H1 (cell line): ENCODE data around the gene CEP85L. TPM values are rescaled to one million over a fixed set of nuclear protein-coding genes. Genes with fewer than 3 reads are reported as not detected.

Source experiments
- CTCF ChIA-PET: fragments of 300-600 bp; sonication (Branson Sonifier 250); formaldehyde crosslinking; loops from one replicate; lab custom pipeline; 2021; ENCODE audit not compliant: partially characterized antibody; lab: Charles Lee
- POLR2A ChIA-PET: fragments of 300-600 bp; sonication (Branson Sonifier 250); formaldehyde crosslinking; loops from one replicate; lab custom pipeline; 2021; ENCODE audit warnings: inconsistent platforms; ENCODE audit not compliant: partially characterized antibody; lab: Charles Lee
- DNase-seq, 2 experiments: peaks; one replicate each; pipeline versions ENCODE4 v3.0.0 to v3.0.0-alpha.2; 2010 to 2022; ENCODE audit warnings: low spot score in 2 of 2, low read depth in 1 of 2, mixed read lengths in 1 of 2
- FAIRE-seq: peaks from 2 replicates; lab custom pipeline; 2011; peaks lifted over from hg19 to GRCh38; lab: Jason Lieb, UNC
- H2AFZ ChIP-seq: 2 replicates; pipeline ENCODE4 v1.8.1; 2012; ENCODE audit warnings: low read length, inconsistent platforms
- H2AK5ac ChIP-seq: 2 replicates; pipeline ENCODE4 v1.6.1; 2013; ENCODE audit warnings: low read depth, low read length
- H2BK120ac ChIP-seq: replicated peaks from 2 replicates; pipeline ENCODE3; 2013; ENCODE audit warnings: low read depth, low read length, inconsistent platforms
- H2BK12ac ChIP-seq: 2 replicates; pipeline ENCODE4 v1.6.1; 2013; ENCODE audit warnings: low read depth, low read length
- H2BK15ac ChIP-seq: 2 replicates; pipeline ENCODE4 v1.6.1; 2013; ENCODE audit warnings: low read length
- H2BK20ac ChIP-seq: 2 replicates; pipeline ENCODE4 v1.6.1; 2013; ENCODE audit warnings: low read length
- H2BK5ac ChIP-seq: 2 replicates; pipeline ENCODE4 v1.6.1; 2013; ENCODE audit warnings: low read depth, low read length
- H3K14ac ChIP-seq: 2 replicates; pipeline ENCODE4 v1.6.1; 2013; ENCODE audit warnings: inconsistent platforms; ENCODE audit not compliant: insufficient read length
- H3K18ac ChIP-seq: 2 replicates; pipeline ENCODE4 v1.6.1; 2013; ENCODE audit warnings: low read length; ENCODE audit errors: extremely low read depth
- H3K23ac ChIP-seq: 2 replicates; pipeline ENCODE4 v1.6.1; 2013; ENCODE audit warnings: inconsistent platforms; ENCODE audit not compliant: insufficient read length
- H3K23me2 ChIP-seq: 2 replicates; pipeline ENCODE4 v1.6.1; 2013; ENCODE audit warnings: low read depth, low read length
- H3K27ac ChIP-seq: 2 replicates; pipeline ENCODE4 v1.6.1; 2011; ENCODE audit warnings: low read depth, low read length, inconsistent platforms
- H3K27me3 ChIP-seq, 4 experiments: replicated peaks in 1 of 4; 1 replicate in 1 of 4; 2 replicates in 3 of 4; pipeline versions ENCODE4 v1.6.1 to v1.8.1; 2011 to 2013; ENCODE audit warnings: low read length in 3 of 4, mild to moderate bottlenecking in 3 of 4, inconsistent platforms in 2 of 4, mixed read lengths in 2 of 4, moderate library complexity in 1 of 4; ENCODE audit not compliant: control insufficient read depth in 3 of 4, insufficient read depth in 3 of 4; ENCODE audit errors: extremely low read depth in 1 of 4
- H3K36me3 ChIP-seq, 4 experiments: 2 replicates each; pipeline versions ENCODE4 v1.6.1 to v1.8.1; 2011 to 2013; ENCODE audit warnings: mild to moderate bottlenecking in 4 of 4, low read length in 3 of 4, moderate library complexity in 2 of 4, control low read depth in 1 of 4, inconsistent platforms in 1 of 4; ENCODE audit not compliant: insufficient read depth in 4 of 4, control insufficient read depth in 2 of 4
- H3K4ac ChIP-seq: replicated peaks from 2 replicates; pipeline ENCODE3; 2013; ENCODE audit warnings: low read length, low read depth, mixed read lengths, inconsistent platforms; ENCODE audit not compliant: insufficient read length
- H3K4me1 ChIP-seq, 4 experiments: replicated peaks in 1 of 4; 1 replicate in 1 of 4; 2 replicates in 3 of 4; pipeline versions ENCODE4 v1.6.1 to v1.8.1; 2011 to 2013; ENCODE audit warnings: low read length in 3 of 4, inconsistent platforms in 2 of 4, mixed read lengths in 1 of 4; ENCODE audit not compliant: insufficient read depth in 4 of 4, control insufficient read depth in 3 of 4
- H3K4me2 ChIP-seq, 2 experiments: 2 replicates each; pipeline versions ENCODE4 v1.6.1 to v1.8.1; 2011 to 2013; ENCODE audit warnings: low read depth in 2 of 2, low read length in 2 of 2, control low read depth in 1 of 2, inconsistent platforms in 1 of 2, mild to moderate bottlenecking in 1 of 2; ENCODE audit not compliant: insufficient read depth in 1 of 2
- H3K4me3 ChIP-seq, 4 experiments: fragments of 200-600, 300-600 bp in 1 of 4; sonication (generic), shearing (Covaris generic), sonication (Bioruptor Twin) in 1 of 4; 2 replicates each; pipeline versions ENCODE4 v1.5.1 to v1.8.1; 2011 to 2016; ENCODE audit warnings: low read length in 4 of 4, low read depth in 3 of 4, control low read depth in 2 of 4, inconsistent platforms in 2 of 4, mild to moderate bottlenecking in 2 of 4, mixed read lengths in 1 of 4, moderate library complexity in 1 of 4; ENCODE audit not compliant: insufficient read depth in 2 of 4; ENCODE audit errors: extremely low read depth in 1 of 4
- H3K56ac ChIP-seq: replicated peaks from 2 replicates; pipeline ENCODE3; 2013; ENCODE audit warnings: low read depth, mild to moderate bottlenecking, mixed read lengths, low read length, inconsistent platforms; ENCODE audit not compliant: insufficient read length
- H3K79me1 ChIP-seq: 2 replicates; pipeline ENCODE4 v1.6.1; 2013; ENCODE audit warnings: low read depth, low read length, control low read depth
- H3K79me2 ChIP-seq, 2 experiments: 2 replicates each; pipeline versions ENCODE4 v1.6.1 to v1.8.1; 2012 to 2013; ENCODE audit warnings: low read length in 2 of 2, mild to moderate bottlenecking in 2 of 2, inconsistent platforms in 1 of 2; ENCODE audit not compliant: insufficient read depth in 2 of 2, control insufficient read depth in 1 of 2
- H3K9ac ChIP-seq, 4 experiments: replicated peaks in 1 of 4; 1 replicate in 1 of 4; 2 replicates in 3 of 4; pipeline versions ENCODE4 v1.6.1 to v1.8.1; 2011 to 2013; ENCODE audit warnings: low read depth in 3 of 4, low read length in 3 of 4, control low read depth in 2 of 4, mild to moderate bottlenecking in 2 of 4, moderate library complexity in 2 of 4, inconsistent platforms in 1 of 4; ENCODE audit errors: extremely low read depth in 1 of 4
- H3K9me3 ChIP-seq, 2 experiments: 2 replicates each; pipeline versions ENCODE4 v1.6.1 to v1.8.1; 2012 to 2013; ENCODE audit warnings: mild to moderate bottlenecking in 2 of 2, moderate library complexity in 2 of 2, control low read depth in 1 of 2, inconsistent platforms in 1 of 2, low read depth in 1 of 2, low read length in 1 of 2, mixed read lengths in 1 of 2; ENCODE audit not compliant: insufficient read depth in 2 of 2
- H4K20me1 ChIP-seq, 2 experiments: replicated peaks in 1 of 2; 2 replicates each; pipeline versions ENCODE3 to v1.8.1; 2011 to 2013; ENCODE audit warnings: inconsistent platforms in 2 of 2, low read length in 2 of 2, mild to moderate bottlenecking in 1 of 2; ENCODE audit not compliant: insufficient read depth in 2 of 2, control insufficient read depth in 1 of 2
- H4K5ac ChIP-seq: 2 replicates; pipeline ENCODE4 v1.6.1; 2013; ENCODE audit warnings: low read length, low read depth, mixed read lengths, inconsistent platforms; ENCODE audit not compliant: insufficient read length
- H4K8ac ChIP-seq: 2 replicates; pipeline ENCODE4 v1.8.0; 2013; ENCODE audit warnings: mild to moderate bottlenecking, moderate library complexity, low read length, inconsistent platforms; ENCODE audit not compliant: insufficient read depth; ENCODE audit errors: extremely low read depth
- H4K91ac ChIP-seq: replicated peaks from 2 replicates; pipeline ENCODE3; 2013; ENCODE audit warnings: low read length, mixed read lengths, inconsistent platforms; ENCODE audit not compliant: insufficient read length
- EGR1 ChIP-seq: IDR thresholded peaks from 2 replicates; pipeline ENCODE4 v1.6.1; 2011; ENCODE audit warnings: low read depth, low read length, borderline replicate concordance
- JUND ChIP-seq: IDR thresholded peaks from 2 replicates; pipeline ENCODE4 v1.6.1; 2011; ENCODE audit warnings: mild to moderate bottlenecking, improper control_type of control experiment, low read length
- POU5F1 ChIP-seq: IDR thresholded peaks from 2 replicates; pipeline ENCODE4 v1.6.1; 2011; ENCODE audit warnings: low read depth, mild to moderate bottlenecking, low read length, moderate library complexity
- RFX5 ChIP-seq: IDR thresholded peaks from 2 replicates; pipeline ENCODE4 v1.6.1; 2011; ENCODE audit warnings: low read depth, low read length, improper control_type of control experiment, borderline replicate concordance
- RNF2 ChIP-seq: fragments of 200-900, 300-1000 bp; sonication (generic); IDR thresholded peaks from 2 replicates; pipeline ENCODE4 v1.7.1; 2016; ENCODE audit warnings: borderline replicate concordance, low read depth, mild to moderate bottlenecking, antibody characterized with exemption, low read length; ENCODE audit not compliant: poor library complexity, severe bottlenecking; ENCODE audit errors: missing control alignments
- SP4 ChIP-seq: IDR thresholded peaks from 2 replicates; pipeline ENCODE4 v1.6.1; 2012; ENCODE audit warnings: low read length, inconsistent platforms
- SUZ12 ChIP-seq: fragments of 200-600 bp; sonication (generic); IDR thresholded peaks from 2 replicates; pipeline ENCODE4 v1.6.1; 2012; ENCODE audit warnings: mild to moderate bottlenecking, inconsistent platforms, low read length, moderate library complexity, mixed read lengths
- TAF1 ChIP-seq: IDR thresholded peaks from 2 replicates; pipeline ENCODE4 v1.6.1; 2011; ENCODE audit warnings: mild to moderate bottlenecking, low read depth, low read length
- TAF7 ChIP-seq: optimal IDR thresholded peaks from 2 replicates; pipeline ENCODE3; 2011; ENCODE audit warnings: low read depth, mild to moderate bottlenecking, inconsistent platforms, low read length, moderate library complexity, borderline replicate concordance
- TBP ChIP-seq: IDR thresholded peaks from 2 replicates; pipeline ENCODE4 v1.6.1; 2011; ENCODE audit warnings: low read depth, low read length, improper control_type of control experiment
- YY1 ChIP-seq: IDR thresholded peaks from 2 replicates; pipeline ENCODE4 v1.6.1; 2011; ENCODE audit warnings: low read depth, mild to moderate bottlenecking, low read length
- WGBS, 2 experiments: shearing (Covaris generic) in 1 of 2; methylation state at CpG; one replicate each; pipeline versions ENCODE4 v1.1.6 to v1.1.7; 2013 to 2015; ENCODE audit warnings: low lambda C conversion rate in 2 of 2, mixed read lengths in 2 of 2, inconsistent platforms in 1 of 2, low coverage in 1 of 2, missing lambda C conversion rate in 1 of 2; ENCODE audit not compliant: insufficient replicate concordance in 2 of 2, insufficient coverage in 1 of 2, insufficient read length in 1 of 2; ENCODE audit errors: extremely low coverage in 1 of 2, missing lambda C conversion rate in 1 of 2; 5-methylcytosine and 5-hydroxymethylcytosine counted together
- polyA plus RNA-seq, 7 experiments: library from polyadenylated mRNA; depleted of rRNA in 3 of 7; stranded (reverse) in 5 of 7; unstranded in 2 of 7; fragments of >200 nt in 5 of 7; fragments of 200-250 nt in 2 of 7; gene quantifications; 1 replicate in 5 of 7; 2 replicates in 1 of 7; 4 replicates in 1 of 7; pipeline versions ENCODE4 v1.2.1 to v1.2.3, GENCODE V29; 2011 to 2013; ENCODE audit warnings: missing spikeins in 2 of 7, mixed read lengths in 2 of 7
- total RNA-seq: library from RNA; stranded (reverse); fragmentation: NEBNext Ultra II Directional; extraction: Animal tissue kit (Norgen Biotek cat#: 25700); gene quantifications from 2 replicates; pipeline ENCODE4 v1.2.1, GENCODE V29; 2021
- TF ChIP-seq, protein P1 (sequence below): IDR thresholded peaks from 2 replicates; pipeline ENCODE4 v1.6.1; 2011; ENCODE audit warnings: low read depth, mild to moderate bottlenecking, low read length; ENCODE audit not compliant: insufficient read depth

Gene CEP85L
- total and polyA plus RNA-seq, 2 of the 8 experiments (the other 6 are each of a cell fraction or from before 2014, with no cell fraction given), result 3.2 to 27.6 TPM

DNA sequence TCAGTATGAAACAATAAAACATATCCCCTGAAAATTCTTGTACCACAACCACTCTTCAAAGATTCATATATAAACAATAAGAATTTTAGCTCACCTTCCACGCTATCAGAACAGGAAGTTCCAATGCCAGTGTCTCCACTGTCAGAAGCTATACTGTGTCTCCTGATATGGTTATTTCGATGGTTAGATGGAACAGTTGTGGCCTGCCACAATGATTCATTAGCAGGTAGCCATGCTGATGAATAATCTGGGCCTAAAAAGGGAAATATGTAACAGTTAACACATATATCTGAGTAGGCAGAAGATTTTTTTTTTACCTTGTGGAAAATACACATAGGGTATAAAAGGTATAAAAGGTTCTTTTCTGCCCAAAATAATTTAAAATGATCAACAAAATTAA, 19.0 kb downstream of the CEP85L start:
- no peak for TF ChIP-seq EGR1
- no peak for TF ChIP-seq SUZ12
- no peak for TF ChIP-seq TAF7
- no peak for TF ChIP-seq RFX5
- no peak for TF ChIP-seq TBP
- TF ChIP-seq YY1, result no peak
- no peak for TF ChIP-seq TAF1
- no peak for TF ChIP-seq SP4
- no peak for TF ChIP-seq RNF2
- TF ChIP-seq, protein P1, sequence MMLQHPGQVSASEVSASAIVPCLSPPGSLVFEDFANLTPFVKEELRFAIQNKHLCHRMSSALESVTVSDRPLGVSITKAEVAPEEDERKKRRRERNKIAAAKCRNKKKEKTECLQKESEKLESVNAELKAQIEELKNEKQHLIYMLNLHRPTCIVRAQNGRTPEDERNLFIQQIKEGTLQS, result no peak
- no peak for TF ChIP-seq POU5F1
- TF ChIP-seq JUND, result no peak
- TF ChIP-seq, all 59 proteins: peak for 0
- no peak overlapping the region for H3K4ac ChIP-seq
- no peaks in the 10 kb centered on the region for H3K27me3 ChIP-seq
- H2BK5ac ChIP-seq, result no peak overlapping the region
- H3K4me2 ChIP-seq, result no peak overlapping the region
- H3K23me2 ChIP-seq, result no peaks in the 10 kb centered on the region
- H3K14ac ChIP-seq, result no peak overlapping the region
- H3K36me3 ChIP-seq, result no peaks in the 10 kb centered on the region; a peak in 1 of 8 replicates
- peaks cover 0 to 10% (median 6%) of the 10 kb centered on the region in 4 experiments; a peak in 4 of 7 replicates for H3K4me1 ChIP-seq
- H2BK12ac ChIP-seq, result no peak overlapping the region
- H2BK20ac ChIP-seq, result no peak overlapping the region
- H3K9me3 ChIP-seq, result no peaks in the 10 kb centered on the region; a peak in 1 of 4 replicates
- H4K20me1 ChIP-seq, result no peaks in the 10 kb centered on the region
- H2AK5ac ChIP-seq, result no peak overlapping the region
- CTCF ChIA-PET, result interaction anchor here (0.7 to 1.0 kb wide), 2 partner anchors 14 to 1011 kb away, joined by 3 read pairs; no protein-coding TSS in a partner anchor
- no peak overlapping the region for H4K91ac ChIP-seq
- no peak for FAIRE-seq
- H3K79me2 ChIP-seq, result peaks cover 0 to 8% of the 10 kb centered on the region in 2 experiments; a peak in 2 of 4 replicates
- 91% methylated on average over 2 of the region's 2 CpGs; no CpG with 5 or more reads in 1 of the 2 experiments for WGBS, 2 experiments
- POLR2A ChIA-PET, result no interaction called here
- no peak overlapping the region for H2AFZ ChIP-seq
- H3K79me1 ChIP-seq, result no peaks in the 10 kb centered on the region
- H3K18ac ChIP-seq, result no peak overlapping the region
- no peak overlapping the region for H3K56ac ChIP-seq
- no peak overlapping the region for H2BK15ac ChIP-seq
- H3K4me3 ChIP-seq, result no peak overlapping the region
- no peak overlapping the region for H3K9ac ChIP-seq
- no peak overlapping the region for H3K27ac ChIP-seq
- H4K8ac ChIP-seq, result no peak overlapping the region
- no peak overlapping the region for H4K5ac ChIP-seq
- H2BK120ac ChIP-seq, result no peak overlapping the region
- no peak for DNase-seq
- no peak overlapping the region for H3K23ac ChIP-seq
